Measurements from ENCODE around the gene MTFMT. TPM values are rescaled to one million over a fixed set of nuclear protein-coding genes. Genes with fewer than 3 reads are reported as not detected.
A peak's percentile ranks its signal among the peaks of the same experiment; 100 is the strongest.

The MTFMT gene
- total and polyA plus RNA-seq, 2 of the 13 experiments (the other 11 are each of a cell fraction or from before 2014, with no cell fraction given), result 9.9 to 23.2 TPM

DNA sequence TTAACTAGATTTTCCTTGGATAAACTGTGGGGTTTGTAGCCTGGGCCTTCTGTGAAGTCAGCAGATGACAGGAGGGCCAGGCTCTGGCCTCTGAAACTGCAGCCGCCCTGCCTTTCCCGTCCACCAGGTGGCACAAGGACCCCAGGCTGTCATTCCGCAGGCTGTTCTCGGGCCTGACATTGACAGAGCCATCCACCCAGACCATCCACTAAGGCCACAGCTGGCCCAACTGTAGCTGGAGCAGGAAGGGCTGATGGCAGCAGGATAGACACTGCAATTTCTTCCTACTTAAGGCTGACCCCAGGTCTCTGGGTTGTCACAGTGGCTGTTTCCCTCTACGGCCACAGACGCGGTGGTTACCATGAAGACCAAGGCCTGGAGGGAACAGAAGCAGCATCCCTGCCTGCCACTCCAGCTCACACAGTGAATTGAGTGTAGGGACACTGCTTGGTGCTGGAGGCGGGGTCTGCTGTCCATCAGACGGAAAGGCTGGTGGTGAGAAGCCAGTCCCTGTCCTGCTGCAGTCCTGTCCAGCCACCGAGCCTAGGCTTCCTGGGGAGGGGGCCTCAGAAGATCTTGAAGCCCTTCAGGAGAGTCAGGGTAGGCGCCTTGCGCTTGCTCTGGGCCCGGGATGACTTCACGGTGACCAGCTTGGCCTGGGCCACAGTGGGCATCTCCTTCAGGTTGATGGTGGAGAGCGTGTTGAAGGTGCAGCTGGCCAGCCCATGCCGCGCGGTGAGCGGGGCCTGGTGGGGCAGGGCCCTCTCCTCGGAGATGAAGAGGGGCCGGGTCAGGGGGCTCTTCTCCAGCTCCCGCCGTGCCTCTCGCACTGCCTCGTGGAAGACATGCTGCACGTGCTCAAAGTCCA is 25.1 kb upstream of the MTFMT start (continued):
- TF ChIP-seq HMGXB3 (CRISPR knock-in tag; IDR thresholded peaks at IDR 0.05; ENCODE audit: borderline replicate concordance) (peak; percentile 37; the same call in 1 of the 2 replicates), SMAD9 (CRISPR knock-in tag; IDR thresholded peaks at IDR 0.05) (no peak), SP1 (IDR thresholded peaks at IDR 0.05) (no peak), SP1 (CRISPR knock-in tag; IDR thresholded peaks at IDR 0.05) (peak; percentile 24; the same call in 1 of the 2 replicates), ZKSCAN8 (CRISPR knock-in tag; IDR thresholded peaks at IDR 0.05; ENCODE audit: borderline replicate concordance) (0 out of 2 replicates have a peak, but pooled peaks have one; percentile 54), KAT7 (CRISPR knock-in tag; IDR thresholded peaks at IDR 0.05; ENCODE audit: borderline replicate concordance) (peak; percentile 69; the same call in 1 of the 2 replicates), LCORL (IDR thresholded peaks at IDR 0.05) (no peak), LCORL (CRISPR knock-in tag; IDR thresholded peaks at IDR 0.05) (peak; percentile 48; the same call in 1 of the 2 replicates), KDM1A (CRISPR knock-in tag; IDR thresholded peaks at IDR 0.05) (no peak), ZNF713 (CRISPR knock-in tag; IDR thresholded peaks at IDR 0.05) (no peak), ZSCAN20 (CRISPR knock-in tag; IDR thresholded peaks at IDR 0.05; ENCODE audit: borderline replicate concordance) (no peak), FOXO4 (CRISPR knock-in tag; conservative IDR thresholded peaks at IDR 0.05) (0 out of 2 replicates have a peak, but pooled peaks have one; percentile 95), ZFP41 (CRISPR knock-in tag; IDR thresholded peaks at IDR 0.05; ENCODE audit: borderline replicate concordance) (no peak), ZSCAN30 (CRISPR knock-in tag; IDR thresholded peaks at IDR 0.05) (no peak), ZNF234 (CRISPR knock-in tag; conservative IDR thresholded peaks at IDR 0.05) (no peak), SUZ12 (IDR thresholded peaks at IDR 0.05; ENCODE audit: low read depth, low read length) (no peak), TGIF2 (CRISPR knock-in tag; IDR thresholded peaks at IDR 0.05) (peak; percentile 81; the same call in 1 of the 2 replicates), NFE2L1 (CRISPR knock-in tag; IDR thresholded peaks at IDR 0.05; ENCODE audit: borderline replicate concordance) (no peak)
- TF ChIP-seq, protein P1, sequence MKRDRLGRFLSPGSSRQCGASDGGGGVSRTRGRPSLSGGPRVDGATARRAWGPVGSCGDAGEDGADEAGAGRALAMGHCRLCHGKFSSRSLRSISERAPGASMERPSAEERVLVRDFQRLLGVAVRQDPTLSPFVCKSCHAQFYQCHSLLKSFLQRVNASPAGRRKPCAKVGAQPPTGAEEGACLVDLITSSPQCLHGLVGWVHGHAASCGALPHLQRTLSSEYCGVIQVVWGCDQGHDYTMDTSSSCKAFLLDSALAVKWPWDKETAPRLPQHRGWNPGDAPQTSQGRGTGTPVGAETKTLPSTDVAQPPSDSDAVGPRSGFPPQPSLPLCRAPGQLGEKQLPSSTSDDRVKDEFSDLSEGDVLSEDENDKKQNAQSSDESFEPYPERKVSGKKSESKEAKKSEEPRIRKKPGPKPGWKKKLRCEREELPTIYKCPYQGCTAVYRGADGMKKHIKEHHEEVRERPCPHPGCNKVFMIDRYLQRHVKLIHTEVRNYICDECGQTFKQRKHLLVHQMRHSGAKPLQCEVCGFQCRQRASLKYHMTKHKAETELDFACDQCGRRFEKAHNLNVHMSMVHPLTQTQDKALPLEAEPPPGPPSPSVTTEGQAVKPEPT (CRISPR knock-in tag; IDR thresholded peaks at IDR 0.05; ENCODE audit: low read depth), result no peak
- TF ChIP-seq, protein P2, sequence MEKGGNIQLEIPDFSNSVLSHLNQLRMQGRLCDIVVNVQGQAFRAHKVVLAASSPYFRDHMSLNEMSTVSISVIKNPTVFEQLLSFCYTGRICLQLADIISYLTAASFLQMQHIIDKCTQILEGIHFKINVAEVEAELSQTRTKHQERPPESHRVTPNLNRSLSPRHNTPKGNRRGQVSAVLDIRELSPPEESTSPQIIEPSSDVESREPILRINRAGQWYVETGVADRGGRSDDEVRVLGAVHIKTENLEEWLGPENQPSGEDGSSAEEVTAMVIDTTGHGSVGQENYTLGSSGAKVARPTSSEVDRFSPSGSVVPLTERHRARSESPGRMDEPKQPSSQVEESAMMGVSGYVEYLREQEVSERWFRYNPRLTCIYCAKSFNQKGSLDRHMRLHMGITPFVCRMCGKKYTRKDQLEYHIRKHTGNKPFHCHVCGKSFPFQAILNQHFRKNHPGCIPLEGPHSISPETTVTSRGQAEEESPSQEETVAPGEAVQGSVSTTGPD (CRISPR knock-in tag; IDR thresholded peaks at IDR 0.05), result no peak
